Mesodermal cell (in vitro differentiated cells): ENCODE data around the gene TMEM220.

Experiments
- H3K27ac ChIP-seq: 2 replicates; pipeline ENCODE4 v1.7.0; 2013; ENCODE audit warnings: mild to moderate bottlenecking, low read depth, low read length, moderate library complexity; ENCODE audit not compliant: severe bottlenecking
- H3K36me3 ChIP-seq: 2 replicates; pipeline ENCODE4 v1.7.1; 2013; ENCODE audit warnings: mild to moderate bottlenecking, low read length, moderate library complexity; ENCODE audit not compliant: control insufficient read depth, insufficient read depth
- H3K4me1 ChIP-seq: one replicate; pipeline ENCODE4 v1.7.1; 2013; ENCODE audit warnings: mild to moderate bottlenecking, low read length; ENCODE audit not compliant: insufficient read depth, control insufficient read depth, poor library complexity, severe bottlenecking
- H3K4me3 ChIP-seq: 2 replicates; pipeline ENCODE4 v1.7.0; 2013; ENCODE audit warnings: low read length, control low read depth, mild to moderate bottlenecking; ENCODE audit not compliant: insufficient read depth, poor library complexity, severe bottlenecking; ENCODE audit errors: extremely low read depth
- H3K9me3 ChIP-seq: 2 replicates; pipeline ENCODE4 v1.7.1; 2013; ENCODE audit warnings: mild to moderate bottlenecking, low read length, moderate library complexity; ENCODE audit not compliant: control insufficient read depth
- WGBS, 2 experiments: methylation state at CpG; one replicate each; pipeline ENCODE4 v1.1.5; 2013; ENCODE audit warnings: missing lambda C conversion rate in 2 of 2; ENCODE audit not compliant: insufficient coverage in 2 of 2; 5-methylcytosine and 5-hydroxymethylcytosine counted together

The TMEM220 gene

DNA sequence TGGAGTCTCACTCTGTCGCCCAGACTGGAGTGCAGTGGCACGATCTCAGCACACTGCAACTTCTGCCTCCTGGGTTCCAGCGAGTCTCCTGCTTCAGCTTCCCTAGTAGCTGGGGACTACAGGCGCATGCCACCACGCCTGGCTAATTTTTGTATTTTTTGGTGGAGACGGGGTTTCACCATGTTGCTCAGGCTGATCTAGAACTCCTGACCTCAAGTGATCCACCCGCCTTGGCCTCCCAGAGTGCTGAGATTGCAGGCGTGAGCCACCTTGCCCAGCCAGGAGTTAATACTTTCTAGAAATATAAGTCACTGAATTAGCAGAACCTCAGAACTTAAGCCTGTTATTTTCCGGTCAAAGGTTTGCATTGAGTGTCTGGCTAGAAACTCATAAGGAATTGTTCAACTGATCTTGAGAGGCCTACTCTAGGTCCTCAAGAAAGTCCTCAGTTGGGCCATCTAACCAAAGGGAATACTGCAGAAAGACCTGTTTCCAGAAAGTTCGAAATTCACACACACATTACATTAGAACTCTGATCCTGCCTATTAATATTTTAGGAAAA is 1.4 kb downstream of the TMEM220 start:
- peaks cover 6% of the 10 kb centered on the region for H3K4me1 ChIP-seq
- WGBS, 2 experiments = 96 to 100% methylated on average over 8 to 9 of the region's 10 CpGs
- no peak overlapping the region for H3K27ac ChIP-seq
- H3K36me3 ChIP-seq = no peaks in the 10 kb centered on the region
- no peak overlapping the region for H3K4me3 ChIP-seq
- H3K9me3 ChIP-seq = no peaks in the 10 kb centered on the region

DNA sequence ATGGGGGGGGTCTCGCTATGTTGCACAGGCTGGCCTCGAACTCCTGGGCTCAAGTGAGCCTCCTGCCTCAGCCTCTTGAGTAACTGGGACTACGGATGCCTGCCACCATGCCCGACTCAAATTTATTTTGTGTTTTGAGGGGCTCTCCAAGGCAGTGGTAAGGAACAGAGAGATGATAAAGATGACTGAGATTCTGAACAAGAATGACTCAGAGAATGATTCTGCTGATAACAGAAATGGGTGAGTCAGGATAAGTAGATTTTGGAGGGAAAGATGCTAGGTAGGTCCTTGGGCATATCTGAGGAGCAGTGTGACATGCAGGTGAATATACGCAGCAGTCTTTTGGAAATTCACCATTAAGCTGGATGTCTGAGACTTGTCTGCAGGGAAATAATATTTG is 2.6 kb downstream of the TMEM220 start:
- Histone ChIP-seq H3K4me1 (peaks cover 6% of the 10 kb centered on the region), H3K4me3 (no peak overlapping the region), H3K9me3 (no peaks in the 10 kb centered on the region), H3K27ac (no peak overlapping the region), H3K36me3 (no peaks in the 10 kb centered on the region)
- WGBS, 2 experiments = 72 to 80% methylated on average over 4 to 5 of the region's 5 CpGs

DNA sequence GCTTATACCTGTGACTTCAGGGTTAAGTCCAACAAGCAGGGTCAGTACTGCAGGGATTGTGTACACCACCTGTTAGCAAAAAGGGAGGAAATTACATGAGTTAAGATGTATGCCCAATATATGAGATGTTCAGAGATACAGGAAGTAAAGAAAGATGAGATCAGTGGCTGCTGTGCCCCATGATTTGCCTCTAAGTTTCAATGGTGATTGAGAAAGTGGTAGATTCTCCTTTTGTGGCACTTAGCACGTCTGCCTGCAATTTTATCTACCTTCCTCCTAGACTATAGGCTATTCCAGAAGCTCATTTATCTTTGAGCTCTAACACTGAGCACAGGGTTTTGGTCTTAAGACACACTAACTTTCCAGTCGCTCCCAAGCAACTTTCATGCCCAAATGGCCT is 3.6 kb downstream of the TMEM220 start:
- H3K36me3 ChIP-seq = no peaks in the 10 kb centered on the region
- no peaks in the 10 kb centered on the region for H3K9me3 ChIP-seq
- 0 to 80% methylated on average over 1 to 2 of the region's 2 CpGs for WGBS, 2 experiments
- H3K4me1 ChIP-seq = peaks cover 5% of the 10 kb centered on the region
- H3K4me3 ChIP-seq = no peak overlapping the region
- H3K27ac ChIP-seq = no peak overlapping the region

DNA sequence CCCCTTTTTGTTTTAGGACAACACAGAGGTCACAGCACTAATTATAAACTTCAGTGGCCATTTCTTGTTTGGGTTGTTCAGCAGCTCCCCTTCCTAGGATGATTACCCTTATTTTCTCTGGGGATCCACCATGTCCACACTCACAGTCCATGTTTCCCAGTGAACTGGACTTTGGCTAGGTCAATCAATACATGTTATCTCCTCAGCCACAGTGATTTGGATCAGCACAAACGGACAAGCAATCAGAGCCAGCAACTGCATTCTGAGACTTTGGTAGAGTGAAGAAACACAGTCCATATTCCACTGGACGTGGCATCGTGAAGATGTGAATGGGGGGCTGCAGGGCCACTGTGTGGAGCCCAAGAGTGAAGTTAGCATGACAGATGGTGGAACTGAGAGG is 4.6 kb downstream of the TMEM220 start:
- Histone ChIP-seq H3K9me3 (no peaks in the 10 kb centered on the region), H3K36me3 (no peaks in the 10 kb centered on the region), H3K4me3 (no peak overlapping the region), H3K27ac (no peak overlapping the region), H3K4me1 (no peaks in the 10 kb centered on the region)
- WGBS, 2 experiments = 92% methylated on average over 3 of the region's 3 CpGs; no CpG with 5 or more reads in 1 of the 2 experiments

- WGBS, 2 experiments = 100% methylated on average over 4 of the region's 11 CpGs
- no peak overlapping the region for H3K4me3 ChIP-seq
- H3K36me3 ChIP-seq = no peaks in the 10 kb centered on the region
- no peak overlapping the region for H3K27ac ChIP-seq
- no peaks in the 10 kb centered on the region for H3K4me1 ChIP-seq
- H3K9me3 ChIP-seq = no peaks in the 10 kb centered on the region
Observed at GRCh38 chr17:10724546-10725195, 5.2 kb downstream of the TMEM220 start.

- WGBS, 2 experiments = no CpG with 5 or more reads among the region's 1 CpG
- H3K27ac ChIP-seq = no peak overlapping the region
- H3K36me3 ChIP-seq = no peaks in the 10 kb centered on the region
- no peak overlapping the region for H3K4me3 ChIP-seq
- no peaks in the 10 kb centered on the region for H3K9me3 ChIP-seq
- no peaks in the 10 kb centered on the region for H3K4me1 ChIP-seq
Observed at GRCh38 chr17:10718547-10718946, 11.3 kb downstream of the TMEM220 start.

- Histone ChIP-seq H3K36me3 (peaks cover 15% of the 10 kb centered on the region), H3K27ac (no peak overlapping the region), H3K4me1 (no peaks in the 10 kb centered on the region), H3K4me3 (no peak overlapping the region), H3K9me3 (no peaks in the 10 kb centered on the region)
- WGBS, 2 experiments = 93 to 95% methylated on average over 8 of the region's 10 CpGs
Observed at GRCh38 chr17:10716218-10716617, 13.6 kb downstream of the TMEM220 start.

DNA sequence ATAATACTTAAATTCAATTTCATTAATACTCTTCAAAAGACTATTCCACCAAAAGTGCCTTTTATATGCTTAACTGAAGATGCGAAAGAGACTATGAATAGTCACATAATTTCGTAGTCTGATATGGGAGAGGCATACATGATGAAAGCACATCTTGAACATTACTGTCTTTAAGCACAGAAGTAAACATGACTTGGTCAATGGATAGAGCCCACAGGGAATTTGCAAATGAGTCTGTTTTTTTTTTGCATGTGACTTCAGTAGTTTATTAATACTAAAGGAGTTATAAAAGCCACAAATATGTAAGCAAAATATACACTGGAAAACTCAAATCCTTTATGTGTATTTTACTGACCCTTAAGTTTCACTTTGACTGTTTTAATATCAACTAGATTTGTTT is 16.5 kb downstream of the TMEM220 start:
- Histone ChIP-seq H3K27ac (no peak overlapping the region), H3K4me1 (no peaks in the 10 kb centered on the region), H3K4me3 (no peak overlapping the region), H3K9me3 (no peaks in the 10 kb centered on the region), H3K36me3 (peaks cover 40% of the 10 kb centered on the region)
- WGBS, 2 experiments = 100% methylated on average over 1 of the region's 2 CpGs; no CpG with 5 or more reads in 1 of the 2 experiments

- no peak overlapping the region for H3K4me3 ChIP-seq
- no peaks in the 10 kb centered on the region for H3K4me1 ChIP-seq
- 99% methylated on average over 4 of the region's 5 CpGs for WGBS, 2 experiments
- H3K9me3 ChIP-seq = no peaks in the 10 kb centered on the region
- no peak overlapping the region for H3K27ac ChIP-seq
- peaks cover 53% of the 10 kb centered on the region for H3K36me3 ChIP-seq
Observed at GRCh38 chr17:10705727-10706126, 24.1 kb downstream of the TMEM220 start.

GRCh38 chr17:10702574-10702973 is 27.2 kb downstream of the TMEM220 start:
- Histone ChIP-seq H3K27ac (no peak overlapping the region), H3K36me3 (peaks cover 31% of the 10 kb centered on the region), H3K4me1 (peaks cover 4% of the 10 kb centered on the region), H3K4me3 (no peak overlapping the region), H3K9me3 (no peaks in the 10 kb centered on the region)
- 95 to 100% methylated on average over 1 to 2 of the region's 2 CpGs for WGBS, 2 experiments

DNA sequence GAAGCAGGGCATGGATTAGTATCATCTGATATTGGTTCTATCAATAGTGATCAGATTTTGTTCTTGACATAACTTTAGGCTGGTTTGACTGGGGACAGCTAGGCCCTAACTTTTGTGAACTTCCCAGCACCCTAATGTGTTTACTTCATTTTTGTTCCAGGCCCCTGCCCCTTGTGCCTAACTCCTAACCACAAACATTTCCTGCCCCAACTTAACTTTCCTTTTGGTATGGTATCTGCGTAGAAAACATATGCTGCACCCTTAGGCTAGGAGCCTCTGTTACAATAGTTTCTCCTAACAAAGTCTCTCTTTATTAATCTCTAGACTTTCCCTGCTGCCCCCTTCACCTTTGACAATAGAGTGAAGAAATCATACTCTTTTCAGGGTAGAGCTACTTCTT is 30.0 kb downstream of the TMEM220 start:
- no peak overlapping the region for H3K4me3 ChIP-seq
- H3K36me3 ChIP-seq = peaks cover 14% of the 10 kb centered on the region
- H3K9me3 ChIP-seq = no peaks in the 10 kb centered on the region
- H3K27ac ChIP-seq = no peak overlapping the region
- 83 to 100% methylated on average over 1 of the region's 1 CpG for WGBS, 2 experiments
- H3K4me1 ChIP-seq = peaks cover 9% of the 10 kb centered on the region
